Effector CD4-positive, alpha-beta T cell (primary cell): ENCODE data around the gene GRAPL.
"Not testable (repeated sequence)": the region's sequence is repeated elsewhere in the genome, so short reads cannot be mapped to it uniquely, and the experiment has no call there.

Experiments
- DNase-seq: peaks from one replicate; pipeline ENCODE4 v3.0.0-alpha.2; 2020

Gene GRAPL

DNA sequence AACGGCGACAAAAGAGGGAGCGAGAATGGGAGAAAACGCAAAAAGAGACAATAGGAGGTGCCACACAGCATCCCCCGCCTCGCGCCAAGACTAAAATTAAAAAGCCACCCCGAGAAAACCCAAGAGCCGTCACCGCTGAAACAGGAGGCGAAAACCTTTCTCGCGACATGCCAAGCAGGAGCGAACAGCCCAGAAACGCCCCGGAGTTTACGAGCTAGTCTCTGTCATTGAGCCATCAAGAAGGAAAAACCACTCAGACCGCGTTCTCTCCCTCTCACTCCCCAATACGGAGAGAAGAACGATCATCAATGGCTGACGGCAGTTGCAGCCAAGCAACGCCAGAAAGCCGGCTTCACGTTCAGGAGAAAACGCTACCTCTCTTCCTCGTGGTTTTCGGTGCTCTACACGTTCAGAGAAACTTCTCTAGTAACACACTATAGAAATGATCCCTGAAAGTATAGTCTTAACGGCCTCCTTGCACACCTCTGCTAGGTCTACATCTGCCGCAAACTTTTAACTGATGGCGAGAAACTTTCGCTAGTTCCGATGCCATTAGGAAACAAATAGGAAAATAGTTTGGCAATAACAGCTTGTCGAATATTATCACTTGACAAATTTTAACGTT is 62.5 kb downstream of the GRAPL start:
- DNase-seq: not testable (repeated sequence)

GRCh38 chr17:19196382-19197204 is 69.2 kb downstream of the GRAPL start:
- peak; percentile 0 for DNase-seq

DNA sequence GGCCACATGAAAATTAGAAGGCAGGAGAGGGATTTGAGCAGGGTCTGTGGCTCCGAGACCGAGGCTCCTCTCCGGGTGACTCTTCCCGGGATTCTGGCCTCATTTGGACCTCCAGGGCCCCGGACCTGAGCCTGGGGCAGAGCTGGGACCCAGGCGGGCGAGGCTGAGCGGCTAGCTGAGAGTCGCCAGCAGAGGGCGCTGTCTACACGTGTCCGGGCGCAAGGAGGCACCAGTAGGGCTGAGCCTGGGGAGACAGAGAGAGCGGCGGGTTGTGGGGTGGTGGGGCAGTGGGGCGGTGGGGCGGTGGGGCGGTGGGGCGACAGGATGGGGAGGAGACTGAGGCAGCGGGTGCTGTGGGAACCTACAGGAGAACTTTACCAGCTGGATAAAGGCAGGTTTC is 75.1 kb downstream of the GRAPL start:
- DNase-seq: not testable (repeated sequence)

- not testable (repeated sequence) for DNase-seq
These were observed 76.0 kb downstream of the GRAPL start for GRCh38 chr17:19203429-19203828.
